ENCODE measurements around the gene IL36G.
"Not testable (repeated sequence)": the region's sequence is repeated elsewhere in the genome, so short reads cannot be mapped to it uniquely, and the experiment has no call there.

Gene IL36G

DNA sequence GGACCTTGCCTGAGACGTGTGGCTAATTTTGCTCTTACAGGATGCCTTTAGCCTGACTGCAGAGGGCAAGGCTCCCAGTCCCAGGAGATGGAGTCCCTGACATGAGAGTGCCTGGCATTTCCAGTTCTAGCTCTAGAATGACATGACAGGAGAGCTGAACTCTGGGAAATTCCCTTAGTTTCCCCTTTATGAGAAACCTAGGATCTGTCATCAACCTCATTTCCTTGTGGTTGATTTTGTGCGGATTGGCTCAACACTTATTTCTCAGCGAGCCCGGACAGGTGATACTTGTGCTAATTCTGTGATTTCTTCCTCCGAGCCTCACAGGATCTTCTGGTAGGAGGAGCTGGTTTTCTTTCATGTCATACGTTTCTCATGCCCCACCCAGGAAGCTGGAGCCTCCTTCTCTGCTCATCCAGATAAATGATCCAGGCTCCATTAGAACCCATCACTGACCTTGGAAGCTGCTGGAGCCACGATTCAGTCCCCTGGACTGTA lies at the start of gene IL36G:
IL36G (plus strand) TSS at position 448 of the 498 bp plus-strand sequence. CDS start 633 bp downstream, outside the sequence.
- DNase-seq: no peak

DNA sequence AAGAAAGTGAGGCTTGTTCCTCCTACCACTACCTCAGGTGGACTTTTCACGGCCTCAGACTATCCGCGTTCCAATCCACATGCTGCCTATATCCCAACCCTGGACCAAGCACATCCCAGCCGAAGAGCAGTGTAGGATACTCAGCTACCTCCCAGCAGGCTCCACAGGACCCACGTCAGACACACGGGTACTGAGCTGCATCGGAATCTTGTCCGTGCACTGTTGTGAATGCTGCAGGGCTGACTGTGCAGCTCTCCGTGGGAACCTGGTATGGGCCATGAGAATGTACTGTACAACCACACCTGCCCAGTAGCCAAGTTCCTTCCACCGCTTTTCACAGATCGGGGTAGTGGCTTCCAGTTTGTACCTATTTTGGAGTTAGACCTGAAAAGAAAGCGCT lies 44.5 kb upstream of the IL36G start:
- no peak for DNase-seq

DNA sequence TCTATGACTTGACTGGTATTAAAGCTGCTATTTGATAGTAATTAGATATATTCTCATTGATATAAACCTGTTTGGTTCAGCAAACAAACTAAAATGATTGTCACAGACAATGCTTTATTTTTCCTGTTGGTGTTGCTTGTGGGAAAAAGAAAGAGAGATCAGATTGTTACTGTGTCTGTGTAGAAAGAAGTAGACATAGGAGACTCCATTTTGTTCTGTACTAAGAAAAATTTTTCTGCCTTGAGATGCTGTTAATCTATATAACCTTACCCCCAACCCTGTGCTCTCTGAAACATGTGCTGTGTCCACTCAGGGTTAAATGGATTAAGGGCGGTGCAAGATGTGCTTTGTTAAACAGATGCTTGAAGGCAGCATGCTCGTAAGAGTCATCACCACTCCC lies 43.7 kb upstream of the IL36G start:
- not testable (repeated sequence) for DNase-seq

DNA sequence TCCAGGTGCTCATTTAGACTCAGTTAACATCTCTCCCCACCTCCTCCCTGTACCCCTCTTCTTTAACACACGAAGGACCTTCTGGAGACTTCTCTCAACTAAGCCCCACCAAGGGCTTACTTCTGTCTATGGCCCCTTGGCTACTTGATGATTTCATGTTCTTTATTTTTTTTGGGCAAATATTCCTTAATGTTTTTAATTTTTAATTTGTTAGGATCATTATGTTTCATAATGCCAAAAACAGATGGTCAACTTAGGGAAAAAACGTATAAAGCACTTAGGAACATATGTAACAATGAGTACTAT lies 40.9 kb upstream of the IL36G start:
- no peak for DNase-seq

DNA sequence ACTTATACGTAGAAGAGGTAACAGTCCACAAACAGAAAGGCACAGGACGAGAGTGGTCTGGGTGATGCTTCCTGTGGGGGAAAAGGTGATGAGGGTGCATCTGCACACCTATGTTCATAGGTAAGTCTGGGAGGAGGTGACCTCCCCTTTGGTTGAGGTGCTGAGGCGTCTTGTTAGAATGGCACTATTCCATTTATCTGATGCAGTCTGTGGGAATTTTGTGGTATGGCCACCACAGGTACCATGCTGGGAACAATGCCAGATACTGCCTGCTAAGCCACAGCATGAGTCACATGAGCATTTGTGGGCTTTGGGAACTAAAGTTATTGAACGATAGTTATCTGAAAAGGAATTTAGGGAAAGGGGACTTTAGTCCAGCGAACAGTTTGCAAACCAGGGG lies 38.9 kb upstream of the IL36G start:
- no peak for DNase-seq

DNA sequence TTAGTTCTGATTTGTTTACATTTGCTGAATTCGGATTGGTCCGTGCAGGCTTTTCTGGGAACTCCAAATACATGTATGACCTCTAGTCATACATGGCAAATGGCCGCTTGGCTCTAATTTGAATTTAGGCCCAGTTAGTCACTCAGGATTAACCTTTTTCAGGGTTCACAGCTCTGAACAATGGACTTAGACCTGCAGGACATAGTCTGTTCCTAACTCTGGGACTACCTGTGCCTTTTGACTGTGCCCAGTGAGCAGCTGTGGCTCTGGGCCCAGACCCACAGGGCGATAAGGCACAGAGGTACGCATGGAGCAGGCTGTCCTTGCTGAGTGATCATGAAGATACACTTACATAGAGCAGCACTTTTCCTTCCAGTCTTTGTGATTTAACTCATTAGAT lies 38.4 kb upstream of the IL36G start:
- DNase-seq: no peak

DNA sequence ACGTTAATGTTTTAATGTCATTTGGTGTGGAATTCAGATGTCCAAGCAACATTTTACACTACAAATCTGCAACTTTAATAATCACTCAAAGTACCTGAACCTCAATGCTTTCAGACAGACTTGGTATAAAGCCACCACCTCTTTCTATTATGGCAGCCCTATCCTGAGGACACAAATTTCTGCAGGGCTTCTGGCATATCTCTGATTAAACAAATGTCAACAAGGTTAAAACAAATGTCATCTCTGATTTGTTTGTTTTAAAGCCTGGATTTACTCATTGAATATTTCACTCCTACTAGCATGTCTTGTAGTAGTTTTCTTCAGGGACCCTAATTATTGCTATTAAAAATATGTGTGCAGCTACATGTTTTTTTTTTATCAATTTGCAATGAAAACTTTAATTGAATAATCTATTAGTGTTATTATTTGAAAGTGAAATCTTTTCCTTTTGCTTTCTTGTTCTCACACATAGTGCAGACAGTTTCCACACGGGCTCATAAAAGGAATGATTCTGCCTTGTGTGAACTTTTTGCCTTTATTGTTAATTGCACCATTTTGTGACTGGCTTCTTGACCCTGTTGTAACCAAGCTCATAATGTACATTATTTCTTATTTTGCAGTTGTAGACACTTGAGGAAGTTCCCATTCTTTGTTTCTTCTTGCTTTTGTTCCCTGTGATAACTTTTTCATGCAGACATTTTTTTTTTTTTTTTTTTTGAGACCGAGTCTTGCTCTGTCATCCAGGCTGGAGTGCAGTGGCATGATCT lies 36.8 kb upstream of the IL36G start:
- DNase-seq: no peak

DNA sequence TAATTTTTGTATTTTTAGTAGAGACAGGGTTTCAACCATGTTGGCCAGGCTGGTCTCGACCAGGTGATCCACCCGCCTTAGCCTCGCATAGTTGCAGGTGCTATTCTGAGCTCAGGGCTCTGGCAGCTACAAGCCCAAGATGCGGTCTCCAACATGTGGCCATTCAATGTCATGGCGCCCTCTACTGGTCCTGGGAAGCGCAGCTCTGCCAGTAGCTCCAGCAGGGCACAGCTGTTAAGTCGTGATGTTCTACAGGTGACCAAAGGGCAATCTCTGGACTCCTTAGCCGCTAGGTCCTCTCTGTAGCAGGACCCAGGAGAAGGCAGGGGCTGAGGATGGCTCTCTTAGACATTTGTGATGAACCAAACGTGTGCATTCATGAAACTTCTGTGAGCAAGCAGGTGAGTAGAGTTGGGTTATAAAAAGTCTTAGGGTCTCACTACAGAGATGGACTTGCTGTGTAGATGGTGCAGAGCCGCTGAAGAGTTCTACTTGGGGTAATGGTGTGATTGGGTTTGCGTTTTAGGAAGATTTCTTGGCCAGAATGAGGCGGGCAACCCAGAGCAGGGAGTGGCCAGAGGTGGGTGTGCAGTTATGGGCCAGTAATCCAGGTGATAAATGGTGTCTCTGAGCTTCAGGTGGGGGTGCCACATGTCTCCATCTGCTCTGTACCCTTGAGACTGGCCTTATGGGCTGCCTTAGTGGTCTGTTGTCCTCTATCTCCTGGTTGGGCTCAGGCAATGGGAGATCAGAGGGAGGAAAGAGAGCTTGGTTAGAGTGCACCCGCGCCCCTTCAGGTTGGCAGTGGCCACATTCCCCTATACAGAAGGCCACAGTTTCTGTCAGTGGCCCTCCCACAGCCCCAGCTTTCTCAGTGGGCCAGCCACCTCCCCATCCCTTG lies 35.8 kb upstream of the IL36G start:
- DNase-seq: peak; percentile 53

DNA sequence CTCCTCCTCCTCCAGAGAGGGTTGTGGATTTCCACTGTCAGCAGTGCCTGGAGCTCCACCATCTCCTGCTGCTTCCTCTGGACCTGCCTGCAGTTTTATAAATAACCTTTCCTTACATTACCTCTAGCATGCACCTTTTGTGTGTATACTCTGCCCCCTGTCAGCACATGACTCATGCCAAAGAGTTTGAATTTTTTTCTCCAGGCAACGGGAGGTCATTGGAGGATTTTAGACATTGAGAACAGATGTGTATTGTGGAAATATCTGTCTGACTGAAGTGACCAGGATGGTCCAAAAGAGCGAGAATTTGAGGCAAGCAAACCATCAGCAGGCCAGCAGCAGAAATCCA lies 35.2 kb upstream of the IL36G start:
- no peak for DNase-seq

DNA sequence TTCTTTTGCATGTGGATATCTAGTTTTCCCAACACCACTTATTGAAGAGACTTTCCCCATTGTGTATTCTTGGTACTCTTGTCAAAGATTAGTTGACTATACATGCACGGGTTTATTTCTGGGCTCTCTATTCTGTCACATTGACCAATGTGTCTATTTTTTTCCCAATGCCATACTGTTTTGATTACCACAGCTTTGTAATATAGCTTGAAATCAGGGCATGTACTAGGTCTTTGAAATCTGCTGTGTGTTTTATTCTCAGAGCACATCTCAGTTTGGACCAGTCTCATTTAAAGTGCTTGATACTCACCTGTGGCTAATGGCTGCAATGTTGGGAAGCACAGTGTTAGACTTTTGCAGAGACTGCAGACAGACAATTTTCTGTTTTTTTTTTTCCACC lies 32.8 kb upstream of the IL36G start:
- no peak for DNase-seq

DNA sequence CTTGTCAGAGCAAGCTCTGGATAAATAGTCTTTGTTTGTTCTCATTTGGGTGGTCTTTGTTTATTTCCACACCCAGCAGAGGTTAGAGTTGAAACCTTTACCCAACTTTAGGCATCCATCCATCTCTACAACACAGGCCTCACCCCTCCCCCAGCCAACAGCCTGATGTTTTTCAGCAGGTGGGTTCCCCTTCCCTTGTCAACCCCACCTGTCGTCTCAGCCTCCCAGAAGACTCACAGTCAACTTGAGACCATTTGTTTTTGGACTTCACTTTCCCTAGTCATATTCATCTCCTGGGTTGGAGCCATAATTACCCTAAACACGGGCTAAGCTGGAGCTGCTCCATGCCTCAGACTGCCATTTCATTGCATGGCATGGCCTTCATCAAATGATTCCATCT lies 31.7 kb upstream of the IL36G start:
- DNase-seq: no peak

DNA sequence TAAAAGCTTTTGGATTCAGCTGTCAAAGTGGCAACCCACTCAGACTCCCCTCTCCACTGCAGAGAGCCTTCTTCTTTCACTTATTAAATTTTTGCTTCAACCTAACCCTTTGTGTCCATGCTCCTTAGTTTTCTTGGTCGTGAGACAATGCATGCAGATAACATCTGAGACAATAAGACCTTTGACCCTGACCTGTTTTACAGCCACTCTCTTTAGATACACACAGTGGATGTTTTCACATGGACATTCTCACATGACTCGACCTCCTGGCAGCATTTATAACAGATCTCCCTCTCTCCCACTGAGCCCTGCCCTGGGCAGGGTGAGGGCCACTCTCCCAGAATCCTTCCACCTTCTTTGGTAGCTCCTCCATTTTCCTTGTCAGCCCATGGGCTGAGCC lies 30.4 kb upstream of the IL36G start:
- DNase-seq: no peak

DNA sequence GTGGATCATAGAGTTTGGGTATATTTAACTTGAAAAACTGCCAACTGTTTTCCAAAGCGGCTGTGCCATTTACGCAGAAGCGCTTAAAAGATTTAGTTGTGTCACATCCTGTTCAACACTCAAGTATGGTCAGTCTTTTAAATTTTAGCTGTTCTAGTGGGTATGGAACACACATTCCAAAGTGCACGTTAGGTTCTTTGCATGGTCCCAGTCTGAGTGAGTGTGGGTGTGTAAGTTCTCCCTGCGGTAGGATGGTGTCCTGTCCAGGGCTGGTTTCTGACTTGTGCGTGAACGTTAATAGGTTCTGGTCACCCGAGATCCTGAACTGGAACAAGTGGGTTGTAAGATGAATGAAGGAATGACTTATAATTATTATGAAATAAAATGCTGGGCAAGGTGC lies 28.4 kb upstream of the IL36G start:
- no peak for DNase-seq

DNA sequence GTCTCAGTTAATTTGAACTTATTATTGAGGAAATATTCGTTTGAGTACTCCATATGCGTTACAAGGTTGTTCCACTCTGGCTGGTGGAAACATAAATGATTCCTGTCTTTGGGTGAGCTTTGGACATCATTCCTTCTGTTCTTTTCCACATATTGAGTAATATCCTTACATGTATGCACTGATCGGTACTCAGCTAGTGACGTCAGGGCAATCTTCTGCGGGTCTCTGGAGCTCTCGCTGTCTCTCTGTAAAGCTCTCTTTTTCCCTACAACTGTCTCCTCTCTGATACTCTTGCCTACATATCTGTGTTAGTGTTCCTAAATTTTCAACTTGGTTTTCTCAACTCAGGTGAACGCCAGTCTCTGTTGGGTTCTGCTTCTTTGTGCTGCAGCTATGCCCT lies 23.4 kb upstream of the IL36G start:
- DNase-seq: no peak

DNA sequence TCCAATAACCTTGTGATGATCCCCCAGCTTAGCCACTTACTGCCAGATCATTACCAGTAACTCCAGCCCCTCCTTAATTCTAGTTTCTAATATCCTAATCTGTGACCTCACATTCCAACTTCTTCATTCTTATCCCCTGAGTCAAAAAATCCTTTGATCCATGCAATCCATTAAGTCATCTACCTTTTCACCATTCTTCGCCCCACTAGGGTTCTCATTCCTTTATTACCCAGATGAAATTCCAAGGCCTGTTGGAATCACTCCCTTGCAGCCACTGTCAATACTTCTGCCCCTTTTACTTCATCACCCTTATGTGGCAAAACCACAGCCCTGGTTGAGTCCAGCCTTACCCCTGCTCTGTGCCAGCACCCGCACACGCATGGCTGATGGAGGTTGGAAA lies 20.3 kb upstream of the IL36G start:
- DNase-seq: no peak

DNA sequence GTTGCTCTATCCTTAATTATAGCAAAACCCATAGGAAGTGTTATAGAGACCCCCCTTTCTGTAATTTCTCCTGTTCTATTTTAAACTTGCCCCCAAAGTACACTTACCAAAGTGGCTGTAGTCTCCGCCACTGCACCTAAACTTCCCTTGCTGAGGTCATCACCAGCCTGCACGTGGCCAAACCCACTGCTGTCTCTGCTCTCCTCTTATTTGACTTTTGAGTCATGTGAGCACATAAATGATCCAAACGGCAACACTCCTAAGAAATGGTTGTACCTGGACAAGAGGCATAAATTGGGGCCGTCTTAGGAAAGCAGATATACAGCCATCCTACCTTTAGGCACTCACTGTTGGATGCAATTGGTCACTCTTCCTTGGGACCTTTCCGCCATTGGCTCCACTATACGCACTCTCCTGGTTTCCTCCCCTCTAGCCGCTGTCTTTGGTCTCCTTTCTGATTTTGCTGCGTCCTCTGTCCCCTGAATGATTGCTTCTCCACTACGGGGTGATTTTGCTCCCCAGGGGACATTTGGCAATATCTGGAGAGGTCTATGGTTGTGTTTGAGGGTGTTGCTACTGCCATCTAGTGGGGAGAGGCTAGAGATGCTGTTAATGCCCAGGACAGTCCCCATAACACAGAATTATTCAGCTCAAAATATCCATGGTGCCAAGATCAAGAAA lies 19.2 kb upstream of the IL36G start:
- peak; percentile 42 for DNase-seq

DNA sequence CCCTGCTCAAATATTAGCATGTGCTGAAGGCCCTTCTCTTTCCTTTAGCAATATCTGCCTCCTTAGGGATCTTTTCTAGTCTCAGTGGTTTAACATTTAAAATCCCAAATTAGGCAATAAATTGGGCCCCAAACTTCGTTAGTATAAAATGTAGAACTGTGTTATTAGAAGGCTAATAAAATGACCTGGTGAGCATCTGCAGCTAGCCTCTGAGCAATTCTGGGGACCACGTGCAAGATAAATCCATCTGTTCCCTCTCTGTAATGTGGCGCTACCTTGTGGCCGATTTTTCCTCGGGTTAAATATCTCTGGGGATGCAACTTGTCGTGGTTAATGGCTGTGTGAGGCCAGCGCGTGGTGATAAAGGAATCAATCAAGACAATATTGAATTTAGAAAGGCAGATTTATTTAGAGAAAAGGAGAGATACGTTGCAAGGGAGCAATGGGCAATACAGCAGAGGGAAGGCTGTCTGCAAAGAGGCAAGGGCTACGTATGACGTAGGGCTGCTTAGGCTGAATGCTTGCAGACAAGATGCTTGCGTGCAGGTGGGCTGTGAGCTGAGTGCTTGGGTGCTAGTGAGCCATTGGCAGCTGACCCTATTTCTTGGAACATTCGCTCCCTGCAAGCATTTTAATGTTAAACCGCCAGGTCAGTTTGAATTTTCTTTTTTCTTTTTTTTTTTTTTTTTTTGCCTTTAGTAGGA lies 18.5 kb upstream of the IL36G start:
- DNase-seq: peak; percentile 24

DNA sequence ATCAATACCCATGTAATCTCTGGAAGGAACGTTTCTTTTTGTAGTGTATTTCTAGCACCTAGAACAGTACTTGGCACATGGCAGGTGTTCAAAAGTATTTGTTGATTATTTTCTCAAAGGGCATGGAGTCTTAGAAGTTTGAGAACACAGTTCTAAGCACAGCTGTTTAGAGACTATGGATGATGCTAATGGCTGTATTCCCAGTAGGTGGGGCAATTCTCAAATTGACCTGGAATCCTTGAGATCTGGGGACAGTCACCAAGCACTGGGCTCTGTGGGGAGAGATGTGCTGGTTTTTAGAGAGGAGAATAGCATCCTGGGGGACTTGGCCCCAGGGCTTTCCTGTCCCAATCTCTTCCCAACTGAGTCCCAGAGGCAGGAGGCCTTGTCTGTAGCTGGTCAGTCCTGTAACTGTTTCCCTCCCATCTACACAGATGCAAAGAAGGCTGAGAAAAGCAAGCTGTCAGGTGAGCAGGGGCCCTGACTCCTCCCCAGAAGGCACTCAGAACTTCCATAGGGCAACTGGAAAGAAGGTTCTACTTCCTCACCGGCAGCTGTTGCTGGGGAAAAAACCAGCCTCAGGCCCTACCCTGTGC lies 17.5 kb upstream of the IL36G start:
- DNase-seq: no peak

DNA sequence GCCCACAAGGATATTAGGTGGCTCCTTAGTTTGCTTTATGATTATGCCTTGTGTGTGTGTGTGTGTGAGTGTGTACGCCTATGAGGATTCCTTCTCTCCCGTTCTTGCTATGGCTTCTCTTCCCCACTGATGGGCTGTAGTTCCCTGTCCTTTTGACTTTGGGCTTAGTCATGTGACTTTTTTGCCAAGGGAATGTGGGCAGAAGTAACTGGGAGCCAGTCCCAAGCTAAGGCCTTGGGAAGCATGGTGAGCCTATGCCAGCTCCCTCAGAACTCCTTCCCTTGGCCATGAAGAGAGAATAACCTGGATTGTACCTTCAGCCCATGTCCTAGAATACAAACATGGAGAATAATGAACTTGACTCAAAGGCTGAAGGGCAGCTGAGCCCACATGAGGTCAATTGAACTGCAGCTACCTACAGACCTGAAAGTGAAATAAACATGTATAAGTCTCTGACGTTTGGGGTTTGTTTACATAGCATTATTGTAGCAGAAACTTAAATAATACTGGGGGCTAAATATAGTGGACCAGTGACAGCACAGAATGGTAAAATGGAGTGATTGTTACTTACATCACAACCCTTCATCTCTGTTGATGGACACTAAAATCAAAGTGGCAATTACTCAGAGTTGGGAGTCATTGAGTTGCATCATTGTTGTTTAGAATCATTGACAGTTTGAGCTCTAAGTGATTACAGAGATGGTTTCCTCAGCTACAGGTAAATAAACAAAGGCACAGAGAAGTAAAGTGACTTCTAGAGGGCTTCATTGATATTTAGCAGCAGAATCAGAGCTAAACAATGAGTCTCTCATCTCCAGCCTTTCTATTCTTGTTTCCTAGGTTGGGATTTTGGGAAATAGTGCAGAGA lies 15.3 kb upstream of the IL36G start:
- no peak for DNase-seq

DNA sequence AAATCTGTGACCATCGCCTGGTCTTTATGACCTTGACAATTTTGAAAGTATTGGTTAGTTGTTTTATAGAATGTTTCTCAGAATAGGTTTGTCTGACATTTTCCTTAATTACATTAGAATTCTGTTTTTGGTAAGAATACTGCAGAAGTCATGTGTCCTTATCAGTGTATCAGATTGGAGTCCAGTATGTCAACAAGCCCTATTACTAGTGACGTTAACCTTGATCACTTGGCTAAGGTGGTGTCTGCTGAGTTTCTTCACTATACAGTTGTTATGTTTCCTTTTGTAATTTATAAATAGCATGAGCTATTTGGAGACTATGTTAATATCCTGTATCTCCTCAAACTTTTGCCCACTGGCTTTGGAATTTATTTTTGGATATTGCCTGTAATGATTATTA lies 10.8 kb upstream of the IL36G start:
- no peak for DNase-seq

DNA sequence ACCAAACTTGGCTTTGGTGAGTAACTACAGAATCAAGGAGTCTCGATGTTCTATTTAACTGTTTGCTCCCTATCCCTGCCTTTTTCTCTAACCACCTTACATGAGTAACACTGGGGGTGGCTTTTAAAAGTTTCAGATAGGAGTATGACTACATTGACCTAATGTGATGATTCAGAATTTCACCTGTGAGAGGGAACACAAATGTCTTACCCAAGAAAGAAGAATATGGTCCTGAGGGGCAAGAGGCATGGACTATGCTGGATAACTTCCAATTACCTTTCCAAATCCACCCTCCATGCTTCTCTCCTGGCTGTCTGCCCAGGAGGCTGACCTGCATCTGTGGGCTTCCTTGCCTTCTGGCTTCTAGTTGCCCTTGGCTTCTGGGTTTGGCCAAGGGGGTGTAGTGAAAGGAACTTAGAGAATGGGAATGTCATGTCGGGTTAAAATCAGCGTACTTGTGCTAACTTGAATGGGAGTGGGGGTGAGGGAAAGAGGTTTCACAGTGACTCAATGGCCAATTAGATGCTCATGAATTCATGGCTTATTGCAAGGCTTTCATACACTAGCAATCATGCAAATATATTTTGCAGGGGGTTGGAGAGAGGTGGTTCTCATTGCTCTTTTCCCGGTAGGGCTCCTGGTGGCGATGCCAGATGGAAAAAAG lies 5.3 kb upstream of the IL36G start:
- DNase-seq: no peak

All from NCI-H1694 treated with DMSO at 0.1 percent for 48 hours (cell line).